Measurements from ENCODE around the gene PFDN2.

The PFDN2 gene

GRCh38 chr1:161115132-161115711 is 2.6 kb downstream of the PFDN2 start:
- Histone ChIP-seq H3K4me2 (ENCODE audit: low read depth, low read length) (no peak overlapping the region), H3F3A (ENCODE audit: insufficient read depth, low read length) (peaks cover 15% of the 10 kb centered on the region; the same call in 1 of the 2 replicates), H3K9me2 (replicated peaks; ENCODE audit: insufficient read depth, low read length) (no peaks in the 10 kb centered on the region), H3K36me3 (replicated peaks; ENCODE audit: insufficient read depth, low read length) (no peaks in the 10 kb centered on the region; the same call in 1 of the 2 replicates), H3K9me3 (replicated peaks; ENCODE audit: insufficient read depth, low read length) (no peaks in the 10 kb centered on the region), H3K27ac (ENCODE audit: low read length) (no peak overlapping the region), H2AFZ (ENCODE audit: low read length) (no peak overlapping the region), H3K9ac (ENCODE audit: low read length) (no peak overlapping the region), H3K4me3 (ENCODE audit: low read length) (no peak overlapping the region), H4K20me1 (ENCODE audit: insufficient read depth, low read length) (peaks cover 10% of the 10 kb centered on the region; the same call in 1 of the 2 replicates), H3K4me1 (ENCODE audit: low read length) (peaks cover 36% of the 10 kb centered on the region), H3K27me3 (replicated peaks; ENCODE audit: insufficient read depth, low read length) (no peaks in the 10 kb centered on the region), H3K79me2 (ENCODE audit: low read length) (peaks cover 92% of the 10 kb centered on the region)
- no peak for DNase-seq
- no peak for TF ChIP-seq EZH2phosphoT487 (IDR thresholded peaks at IDR 0.05; ENCODE audit: low read length)
- TF ChIP-seq CTCF (IDR thresholded peaks at IDR 0.05; ENCODE audit: low read length): no peak
- TF ChIP-seq EZH2 (optimal IDR thresholded peaks at IDR 0.05; ENCODE audit: low read depth, low read length): no peak

- no peak overlapping the region for H3K27ac ChIP-seq (ENCODE audit: low read length)
- TF ChIP-seq CTCF (IDR thresholded peaks at IDR 0.05; ENCODE audit: low read length): no peak
- no peak for TF ChIP-seq EZH2 (optimal IDR thresholded peaks at IDR 0.05; ENCODE audit: low read depth, low read length)
- no peak for TF ChIP-seq EZH2phosphoT487 (IDR thresholded peaks at IDR 0.05; ENCODE audit: low read length)
- peaks cover 12% of the 10 kb centered on the region; the same call in 1 of the 2 replicates for H3F3A ChIP-seq (ENCODE audit: insufficient read depth, low read length)
- no peaks in the 10 kb centered on the region for H3K27me3 ChIP-seq (replicated peaks; ENCODE audit: insufficient read depth, low read length)
- peaks cover 97% of the 10 kb centered on the region for H3K79me2 ChIP-seq (ENCODE audit: low read length)
- no peak overlapping the region for H3K9ac ChIP-seq (ENCODE audit: low read length)
- DNase-seq: no peak
- no peaks in the 10 kb centered on the region for H3K9me2 ChIP-seq (replicated peaks; ENCODE audit: insufficient read depth, low read length)
- no peak overlapping the region for H3K4me3 ChIP-seq (ENCODE audit: low read length)
- H3K4me1 ChIP-seq (ENCODE audit: low read length): peaks cover 29% of the 10 kb centered on the region
- H3K36me3 ChIP-seq (replicated peaks; ENCODE audit: insufficient read depth, low read length): no peaks in the 10 kb centered on the region; the same call in 1 of the 2 replicates
- no peak overlapping the region for H3K4me2 ChIP-seq (ENCODE audit: low read depth, low read length)
- no peaks in the 10 kb centered on the region for H3K9me3 ChIP-seq (replicated peaks; ENCODE audit: insufficient read depth, low read length)
- H4K20me1 ChIP-seq (ENCODE audit: insufficient read depth, low read length): peaks cover 10% of the 10 kb centered on the region; the same call in 1 of the 2 replicates
- H2AFZ ChIP-seq (ENCODE audit: low read length): no peak overlapping the region
These were observed 3.3 kb downstream of the PFDN2 start for GRCh38 chr1:161114556-161114955.

GRCh38 chr1:161113915-161114314 is 3.9 kb downstream of the PFDN2 start:
- Histone ChIP-seq H3K27ac (ENCODE audit: low read length) (no peak overlapping the region), H2AFZ (ENCODE audit: low read length) (no peak overlapping the region), H3K9me3 (replicated peaks; ENCODE audit: insufficient read depth, low read length) (no peaks in the 10 kb centered on the region), H3K79me2 (ENCODE audit: low read length) (peaks cover 98% of the 10 kb centered on the region), H3F3A (ENCODE audit: insufficient read depth, low read length) (peaks cover 5% of the 10 kb centered on the region; the same call in 1 of the 2 replicates), H3K4me2 (ENCODE audit: low read depth, low read length) (no peak overlapping the region), H3K36me3 (replicated peaks; ENCODE audit: insufficient read depth, low read length) (no peaks in the 10 kb centered on the region; the same call in 1 of the 2 replicates), H3K9ac (ENCODE audit: low read length) (no peak overlapping the region), H3K4me1 (ENCODE audit: low read length) (peaks cover 23% of the 10 kb centered on the region), H3K9me2 (replicated peaks; ENCODE audit: insufficient read depth, low read length) (no peaks in the 10 kb centered on the region), H4K20me1 (ENCODE audit: insufficient read depth, low read length) (peaks cover 10% of the 10 kb centered on the region; the same call in 1 of the 2 replicates), H3K27me3 (replicated peaks; ENCODE audit: insufficient read depth, low read length) (no peaks in the 10 kb centered on the region), H3K4me3 (ENCODE audit: low read length) (no peak overlapping the region)
- TF ChIP-seq EZH2phosphoT487 (IDR thresholded peaks at IDR 0.05; ENCODE audit: low read length) (no peak), EZH2 (optimal IDR thresholded peaks at IDR 0.05; ENCODE audit: low read depth, low read length) (no peak), CTCF (IDR thresholded peaks at IDR 0.05; ENCODE audit: low read length) (no peak)
- DNase-seq: no peak

All from MM.1S (cell line).